HepG2 (cell line): ENCODE measurements around the gene PPCDC.

ENCODE experiments used
- HDAC2 ChIP-seq: sonication (generic); formaldehyde crosslinking; IDR thresholded peaks from 2 replicates; pipeline ENCODE4 v1.4.0; 2020; ENCODE audit warnings: missing genetic modification reagents
- KLF6 ChIP-seq: IDR thresholded peaks from 2 replicates; pipeline ENCODE4 v1.8.0; 2016; ENCODE audit warnings: missing biosample characterization, missing genetic modification reagents
- NCOA1 ChIP-seq: sonication (generic); formaldehyde crosslinking; IDR thresholded peaks from 2 replicates; pipeline ENCODE4 v1.9.0; 2021; ENCODE audit warnings: missing genetic modification reagents
- NFE2L1 ChIP-seq: sonication (generic); formaldehyde crosslinking; IDR thresholded peaks from 2 replicates; pipeline ENCODE4 v1.4.0; 2020; ENCODE audit warnings: missing genetic modification reagents, mild to moderate bottlenecking, borderline replicate concordance
- PHF8 ChIP-seq: sonication (generic); formaldehyde crosslinking; IDR thresholded peaks from 2 replicates; pipeline ENCODE4 v1.5.0; 2020; ENCODE audit warnings: missing genetic modification reagents
- POLR2A ChIP-seq, 2 experiments: IDR thresholded peaks; 2 replicates each; pipeline ENCODE4 v1.6.1; 2011; ENCODE audit warnings: low read depth in 2 of 2, low read length in 2 of 2, mild to moderate bottlenecking in 1 of 2, moderate library complexity in 1 of 2; ENCODE audit not compliant: insufficient read depth in 1 of 2
- POLR2AphosphoS5 ChIP-seq: IDR thresholded peaks from 2 replicates; pipeline ENCODE4 v1.6.1; 2012; ENCODE audit warnings: low read depth, low read length
- ZBTB1 ChIP-seq: sonication (generic); formaldehyde crosslinking; IDR thresholded peaks from 2 replicates; pipeline ENCODE4 v1.4.0; 2020; ENCODE audit warnings: missing genetic modification reagents, borderline replicate concordance
- ZMAT3 ChIP-seq: sonication (generic); formaldehyde crosslinking; conservative IDR thresholded peaks from 2 replicates; pipeline ENCODE4 v1.7.0; 2021; ENCODE audit warnings: missing genetic modification reagents
- ZNF414 ChIP-seq: sonication (generic); formaldehyde crosslinking; IDR thresholded peaks from 2 replicates; pipeline ENCODE4 v1.5.0; 2020; ENCODE audit warnings: missing genetic modification reagents
- TF ChIP-seq, protein P1 (sequence below): sonication (generic); formaldehyde crosslinking; IDR thresholded peaks from 2 replicates; pipeline ENCODE4 v1.4.0; 2020; ENCODE audit warnings: missing genetic modification reagents

DNA sequence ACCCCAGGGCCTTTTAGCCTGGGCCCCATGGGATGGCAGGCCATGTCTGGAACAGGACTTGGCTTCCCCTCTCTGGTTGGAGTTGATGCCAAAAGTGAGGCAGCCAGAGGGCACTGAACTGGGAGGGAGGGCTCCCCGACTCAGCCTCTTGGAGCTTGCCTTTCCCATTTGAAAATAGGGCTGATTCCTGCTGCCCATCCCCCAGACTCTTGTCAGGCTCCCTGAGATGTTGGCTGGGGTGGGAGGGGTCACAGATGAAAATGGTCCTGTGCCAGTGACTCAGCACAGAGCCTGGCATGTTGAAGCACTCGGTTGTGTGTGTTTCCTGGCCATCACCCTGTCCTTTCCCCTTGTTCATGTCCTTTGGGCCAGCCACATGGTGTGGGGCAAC, 6.6 kb downstream of the PPCDC start:
- no peak for TF ChIP-seq HDAC2 (CRISPR knock-in tag)
- TF ChIP-seq PHF8 (CRISPR knock-in tag) = no peak
- no peak for TF ChIP-seq KLF6 (CRISPR knock-in tag)
- TF ChIP-seq, protein P1, sequence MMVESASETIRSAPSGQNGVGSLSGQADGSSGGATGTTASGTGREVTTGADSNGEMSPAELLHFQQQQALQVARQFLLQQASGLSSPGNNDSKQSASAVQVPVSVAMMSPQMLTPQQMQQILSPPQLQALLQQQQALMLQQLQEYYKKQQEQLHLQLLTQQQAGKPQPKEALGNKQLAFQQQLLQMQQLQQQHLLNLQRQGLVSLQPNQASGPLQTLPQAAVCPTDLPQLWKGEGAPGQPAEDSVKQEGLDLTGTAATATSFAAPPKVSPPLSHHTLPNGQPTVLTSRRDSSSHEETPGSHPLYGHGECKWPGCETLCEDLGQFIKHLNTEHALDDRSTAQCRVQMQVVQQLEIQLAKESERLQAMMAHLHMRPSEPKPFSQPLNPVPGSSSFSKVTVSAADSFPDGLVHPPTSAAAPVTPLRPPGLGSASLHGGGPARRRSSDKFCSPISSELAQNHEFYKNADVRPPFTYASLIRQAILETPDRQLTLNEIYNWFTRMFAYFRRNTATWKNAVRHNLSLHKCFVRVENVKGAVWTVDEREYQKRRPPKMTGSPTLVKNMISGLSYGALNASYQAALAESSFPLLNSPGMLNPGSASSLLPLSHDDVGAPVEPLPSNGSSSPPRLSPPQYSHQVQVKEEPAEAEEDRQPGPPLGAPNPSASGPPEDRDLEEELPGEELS (CRISPR knock-in tag) = no peak
- TF ChIP-seq POLR2A (IDR thresholded peaks at IDR 0.05; ENCODE audit: insufficient read depth in 1 of 2, low read depth in 2 of 2, low read length in 2 of 2) = no peak
- TF ChIP-seq NFE2L1 = no peak
- TF ChIP-seq ZBTB1 = no peak
- no peak for TF ChIP-seq NCOA1
- TF ChIP-seq ZNF414 (CRISPR knock-in tag) = no peak
- no peak for TF ChIP-seq ZMAT3 (CRISPR knock-in tag)
- no peak for TF ChIP-seq POLR2AphosphoS5
